HG03175 (cell line): ENCODE measurements around the gene MEAF6.

ENCODE experiments used
- ATAC-seq: cut with Tn5 transposase; IDR thresholded peaks from one replicate; pipeline ENCODE4 v1.9.1; 2021; ENCODE audit warnings: mild to moderate bottlenecking, moderate library complexity; ENCODE audit not compliant: unreplicated experiment

The MEAF6 gene

DNA sequence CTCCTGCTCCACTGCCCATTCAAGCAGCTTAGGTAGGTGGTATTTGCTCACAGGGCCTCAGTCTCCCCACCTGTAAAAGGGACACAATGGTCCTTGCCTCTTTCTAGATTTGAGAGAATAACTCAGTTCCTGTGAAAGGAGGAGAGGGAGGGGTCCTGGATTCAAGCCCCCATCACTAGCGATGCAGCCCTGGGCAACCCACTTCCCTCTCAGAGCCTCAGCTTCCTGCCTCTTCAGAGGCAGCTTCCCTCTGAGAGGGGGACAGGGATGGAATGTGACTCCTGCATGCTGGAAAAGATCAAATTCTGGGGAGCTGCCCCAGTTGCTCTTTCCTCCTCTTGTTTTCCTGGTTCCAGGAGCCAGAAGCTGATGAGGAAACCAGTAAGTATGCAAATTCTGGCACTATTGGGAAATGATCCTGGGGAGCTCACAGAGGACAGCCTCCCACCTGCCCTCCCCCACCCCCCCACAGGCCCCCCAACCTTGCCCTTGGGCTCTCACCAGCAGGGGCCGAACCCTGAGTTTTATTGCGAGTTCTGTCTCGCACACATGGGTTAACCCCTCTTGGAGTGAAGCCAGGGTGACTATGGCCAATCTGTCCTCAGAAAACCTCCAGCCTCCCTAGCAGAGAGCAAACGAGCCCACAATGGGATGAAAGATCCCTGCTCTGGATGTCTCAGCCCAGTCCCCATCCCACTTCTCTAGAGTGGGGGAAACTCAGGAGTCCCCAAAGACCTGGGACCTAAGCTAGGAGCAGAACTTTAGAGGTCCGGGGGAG lies 28.5 kb downstream of the MEAF6 start:
- ATAC-seq, result no peak

DNA sequence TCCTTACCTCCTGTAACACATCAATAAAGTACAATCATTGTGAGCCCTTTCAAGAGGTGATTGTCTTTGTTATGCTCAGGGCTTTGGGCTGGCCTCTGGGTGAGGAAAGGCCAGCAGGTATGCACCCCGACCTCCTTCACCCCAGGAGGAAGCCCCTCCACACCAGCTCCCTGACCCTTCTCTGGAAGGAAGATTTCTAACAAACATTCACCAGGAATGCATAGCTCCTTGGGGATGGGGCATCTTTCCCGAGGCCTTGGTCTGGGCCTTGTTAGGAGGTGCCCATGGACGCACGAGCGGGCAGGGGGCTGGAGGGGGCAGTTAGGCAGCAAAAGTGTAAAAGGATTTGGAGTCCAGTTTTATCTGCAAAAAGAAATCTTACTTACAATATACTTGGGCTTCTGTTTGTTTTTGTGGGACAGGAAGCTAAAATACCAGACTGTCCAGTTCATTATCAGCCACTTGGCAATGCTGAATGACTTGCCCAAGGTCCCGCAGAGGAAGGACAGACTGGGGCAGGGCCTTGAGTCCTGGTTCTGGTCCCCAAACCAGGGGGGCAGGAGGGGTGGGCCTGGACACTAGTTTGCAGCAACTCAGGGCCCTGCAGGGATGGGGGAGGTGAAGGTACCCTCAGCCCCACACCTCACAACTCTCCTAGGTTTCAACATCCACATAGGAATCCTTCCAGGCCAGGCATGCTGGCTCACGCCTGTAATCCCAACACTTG lies 30.1 kb downstream of the MEAF6 start:
- ATAC-seq, result no peak

DNA sequence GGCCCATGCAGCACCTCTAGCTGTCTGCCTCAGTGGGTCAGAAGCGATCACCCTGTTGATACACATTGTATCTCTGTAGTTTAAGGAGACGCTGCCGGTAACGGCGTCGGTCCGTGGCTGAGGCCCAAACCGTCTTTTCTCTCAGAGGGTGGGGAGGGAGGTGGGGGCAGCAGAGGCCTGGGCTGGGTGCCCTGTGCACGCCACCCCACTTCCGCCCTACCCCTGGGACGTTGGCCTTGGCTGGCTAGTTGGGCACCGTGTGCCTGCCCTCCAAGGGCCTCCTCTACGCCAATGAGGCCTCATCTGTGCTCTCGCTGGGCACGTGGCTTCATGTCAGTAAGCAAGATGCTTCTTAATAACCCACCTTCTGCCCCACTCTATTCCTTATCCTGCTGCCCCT lies 30.8 kb downstream of the MEAF6 start:
- no peak for ATAC-seq

DNA sequence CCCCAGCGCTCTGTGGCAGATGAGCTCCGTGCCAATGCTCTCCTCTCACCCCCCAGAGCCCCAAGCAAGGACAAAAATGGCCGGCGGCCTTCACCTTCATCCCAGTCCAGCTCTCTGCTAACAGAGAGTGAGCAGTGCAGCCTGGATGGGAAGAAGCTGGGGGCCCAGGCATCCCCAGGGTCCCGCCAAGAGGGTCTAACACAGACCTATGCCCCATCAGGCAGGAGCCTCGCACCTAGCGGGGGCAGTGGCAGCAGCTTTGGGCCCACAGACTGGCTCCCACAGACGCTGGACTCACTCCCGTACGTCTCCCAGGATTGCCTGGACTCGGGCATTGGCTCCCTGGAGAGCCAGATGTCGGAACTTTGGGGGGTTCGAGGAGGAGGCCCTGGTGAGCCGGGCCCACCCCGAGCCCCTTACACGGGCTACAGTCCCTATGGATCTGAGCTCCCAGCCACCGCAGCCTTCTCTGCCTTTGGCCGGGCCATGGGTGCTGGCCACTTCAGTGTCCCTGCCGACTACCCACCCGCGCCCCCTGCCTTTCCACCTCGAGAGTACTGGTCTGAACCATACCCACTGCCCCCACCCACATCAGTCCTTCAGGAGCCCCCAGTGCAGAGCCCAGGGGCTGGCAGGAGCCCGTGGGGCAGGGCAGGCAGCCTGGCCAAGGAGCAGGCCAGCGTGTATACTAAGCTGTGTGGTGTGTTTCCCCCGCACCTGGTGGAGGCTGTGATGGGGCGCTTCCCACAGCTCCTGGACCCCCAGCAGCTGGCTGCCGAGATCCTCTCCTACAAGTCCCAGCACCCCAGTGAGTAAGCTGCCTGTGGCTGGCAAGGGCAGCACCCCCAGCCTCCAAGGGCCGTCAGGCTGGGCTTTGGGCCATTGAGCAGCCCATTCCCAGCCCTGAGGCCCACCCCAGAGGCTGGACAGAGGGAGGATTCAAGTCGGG lies 31.5 kb downstream of the MEAF6 start:
- ATAC-seq, result no peak

DNA sequence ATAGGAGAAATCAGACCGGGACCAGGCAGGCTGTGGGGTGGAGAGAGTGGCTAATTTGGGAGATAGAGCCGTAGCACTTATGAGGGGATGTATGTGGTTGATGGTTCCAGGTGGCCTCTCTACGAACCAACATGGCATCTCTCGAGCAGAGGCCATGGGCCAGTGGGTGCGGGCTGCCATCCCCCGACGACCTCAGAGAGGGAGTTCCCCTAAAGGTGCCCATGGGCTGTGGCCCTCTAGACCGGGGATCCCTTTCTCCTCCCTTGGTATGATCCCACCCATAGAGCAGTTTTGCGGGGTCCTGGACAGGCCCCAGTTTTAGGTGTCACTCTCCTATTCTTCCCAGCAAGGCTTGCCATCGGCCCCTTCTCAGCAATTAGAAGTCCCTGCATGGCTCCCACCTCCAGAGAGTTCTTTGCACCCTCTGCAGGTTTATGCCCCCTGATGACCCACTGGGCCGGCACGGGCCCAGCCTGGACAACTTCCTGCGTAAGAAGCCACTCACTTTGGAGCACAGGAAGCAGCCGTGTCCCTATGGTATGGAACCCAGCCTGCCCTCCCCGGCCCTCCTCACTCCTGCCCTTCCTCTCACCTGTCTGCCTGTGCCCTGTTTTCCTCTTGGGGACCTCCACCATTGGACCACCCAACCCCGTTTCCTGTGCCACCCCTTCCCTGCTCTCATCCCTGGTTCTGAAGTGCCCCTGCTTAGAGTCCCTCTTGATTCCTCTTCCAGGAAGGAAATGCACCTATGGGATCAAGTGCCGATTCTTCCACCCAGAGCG lies 32.4 kb downstream of the MEAF6 start:
- no peak for ATAC-seq

DNA sequence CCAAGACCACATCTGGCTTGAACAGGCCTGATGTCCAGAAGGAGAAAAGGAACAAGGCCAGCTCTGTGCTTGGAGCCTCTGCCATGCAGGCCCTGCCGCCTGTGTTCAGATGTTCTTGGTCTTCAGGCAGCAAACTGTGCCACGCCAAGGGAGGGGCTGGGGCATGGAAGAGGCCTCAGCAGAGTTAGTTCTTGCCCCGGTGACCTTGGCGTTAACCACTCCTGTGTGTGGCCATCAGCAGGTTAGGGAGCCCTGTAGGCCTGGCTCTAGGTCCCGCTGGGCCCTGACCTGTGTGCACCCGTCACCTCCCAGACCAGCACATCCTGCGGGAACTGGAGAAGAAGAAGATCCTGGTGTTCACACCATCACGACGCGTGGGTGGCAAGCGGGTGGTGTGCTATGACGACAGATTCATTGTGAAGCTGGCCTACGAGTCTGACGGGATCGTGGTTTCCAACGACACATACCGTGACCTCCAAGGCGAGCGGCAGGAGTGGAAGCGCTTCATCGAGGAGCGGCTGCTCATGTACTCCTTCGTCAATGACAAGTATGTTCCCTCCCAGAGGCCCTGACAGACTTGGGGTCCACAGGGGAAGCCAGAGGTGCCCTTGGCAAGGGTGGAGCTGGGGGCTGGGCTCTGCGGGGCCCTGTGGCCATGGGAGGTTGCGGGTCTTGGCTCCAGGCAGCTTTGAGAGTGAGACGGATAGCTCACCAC lies 33.1 kb downstream of the MEAF6 start:
- no peak for ATAC-seq

DNA sequence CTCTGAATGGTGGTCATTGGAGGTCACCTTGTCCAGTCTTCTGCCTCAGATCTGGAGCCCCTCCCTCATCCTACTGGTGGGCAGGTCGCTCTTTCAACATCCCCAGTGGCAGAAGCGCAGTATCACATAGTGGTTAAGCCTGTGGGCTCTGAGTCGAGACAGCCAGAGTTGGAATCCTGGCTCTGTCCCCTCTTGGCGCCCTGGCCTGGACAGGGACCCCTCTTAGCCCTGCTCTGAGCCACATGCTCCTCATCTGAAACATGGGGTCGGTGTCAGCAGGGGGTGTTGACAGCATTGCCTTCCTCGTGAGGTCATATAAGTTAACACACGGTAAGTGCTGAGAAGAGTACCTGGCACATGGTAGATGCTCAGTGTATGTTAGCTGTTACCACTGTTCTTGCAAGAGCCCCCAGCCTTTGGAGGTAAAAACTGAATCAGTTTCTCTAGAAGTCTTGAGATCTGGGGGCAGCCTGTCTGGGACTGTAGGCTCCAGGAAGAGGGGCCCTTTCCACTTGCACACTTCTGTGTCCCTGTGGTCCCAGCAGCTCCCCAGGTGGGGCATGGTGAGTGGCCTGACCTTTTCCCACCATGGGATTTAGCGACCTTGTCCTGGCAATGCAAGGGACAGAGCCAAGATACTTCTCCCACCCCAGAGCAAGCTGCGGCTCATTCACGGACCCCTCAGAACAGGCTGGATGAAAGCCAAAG lies 33.8 kb downstream of the MEAF6 start:
- no peak for ATAC-seq

DNA sequence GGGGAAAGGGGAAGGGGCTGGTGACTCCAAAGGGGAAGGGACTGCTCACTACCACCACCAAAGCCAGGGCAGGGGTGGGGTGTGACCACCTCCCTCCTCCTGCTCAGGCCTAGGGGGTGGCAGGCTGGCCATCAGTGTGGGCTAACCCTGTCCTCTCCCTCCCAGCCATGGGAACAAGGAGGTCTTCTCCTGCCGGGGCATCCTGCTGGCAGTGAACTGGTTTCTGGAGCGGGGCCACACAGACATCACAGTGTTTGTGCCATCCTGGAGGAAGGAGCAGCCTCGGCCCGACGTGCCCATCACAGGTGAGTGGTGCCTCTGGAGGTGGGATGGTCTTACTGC lies 34.5 kb downstream of the MEAF6 start:
- no peak for ATAC-seq

DNA sequence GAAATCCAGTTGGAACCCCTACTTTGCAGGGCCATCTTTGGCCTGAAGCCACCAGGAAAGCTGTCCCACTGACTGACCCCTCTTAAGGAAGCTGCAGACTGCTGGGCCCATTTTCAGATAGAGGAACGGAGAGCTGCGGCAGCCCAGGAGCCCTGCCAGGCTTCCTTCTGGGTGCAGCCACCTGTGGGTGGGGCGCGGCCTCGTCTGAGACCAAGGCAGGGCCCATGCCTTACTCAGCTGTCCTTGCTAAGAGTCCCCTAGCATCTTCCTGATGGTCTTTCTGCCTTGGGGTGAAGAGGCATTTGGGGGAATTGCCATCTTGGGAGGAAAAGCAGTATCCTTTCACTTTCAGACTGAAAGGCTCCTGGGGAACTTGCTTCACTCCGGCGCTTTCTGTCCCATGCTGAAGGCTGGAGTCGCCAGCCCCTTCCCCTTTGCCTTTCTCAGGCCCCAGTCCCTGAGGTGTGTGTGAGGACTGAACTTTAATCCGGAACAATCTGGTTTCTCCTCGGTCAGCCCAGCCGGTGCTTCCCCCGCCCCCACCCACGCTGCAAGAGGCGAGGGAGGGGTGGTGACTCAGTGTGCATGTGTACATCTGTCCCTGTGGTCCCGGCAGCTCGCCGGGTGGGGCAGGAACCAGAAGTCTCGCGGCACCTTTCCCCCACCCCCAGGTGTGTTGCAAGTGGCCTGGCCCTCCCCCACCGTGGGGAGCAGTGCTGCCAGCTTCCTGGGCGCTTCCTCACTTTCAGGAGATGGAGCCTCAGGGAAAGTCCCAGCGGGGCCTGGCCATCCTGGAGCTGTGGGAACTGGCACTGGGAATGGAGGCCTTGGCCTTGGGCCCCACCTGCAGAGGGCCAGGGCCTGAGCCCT lies 35.1 kb downstream of the MEAF6 start:
- ATAC-seq, result peak; percentile 42

DNA sequence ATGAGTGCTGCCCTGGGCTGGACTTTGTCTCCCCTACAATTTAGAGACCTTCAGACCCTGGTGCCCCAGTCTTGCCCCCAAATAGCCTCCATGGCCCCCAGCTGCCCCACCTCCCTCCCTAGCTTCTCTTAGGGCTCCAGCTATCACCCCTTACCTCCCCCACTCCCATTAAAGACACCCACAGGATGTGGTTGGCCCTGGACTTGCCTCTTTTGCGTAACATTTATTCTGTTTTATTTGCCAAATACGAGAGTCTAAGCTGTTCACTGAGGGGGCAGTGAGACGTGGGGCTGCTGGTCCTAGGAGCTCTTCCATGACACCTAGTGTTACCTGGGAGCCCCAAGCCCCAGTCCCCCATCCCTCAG lies 35.7 kb downstream of the MEAF6 start:
- no peak for ATAC-seq

DNA sequence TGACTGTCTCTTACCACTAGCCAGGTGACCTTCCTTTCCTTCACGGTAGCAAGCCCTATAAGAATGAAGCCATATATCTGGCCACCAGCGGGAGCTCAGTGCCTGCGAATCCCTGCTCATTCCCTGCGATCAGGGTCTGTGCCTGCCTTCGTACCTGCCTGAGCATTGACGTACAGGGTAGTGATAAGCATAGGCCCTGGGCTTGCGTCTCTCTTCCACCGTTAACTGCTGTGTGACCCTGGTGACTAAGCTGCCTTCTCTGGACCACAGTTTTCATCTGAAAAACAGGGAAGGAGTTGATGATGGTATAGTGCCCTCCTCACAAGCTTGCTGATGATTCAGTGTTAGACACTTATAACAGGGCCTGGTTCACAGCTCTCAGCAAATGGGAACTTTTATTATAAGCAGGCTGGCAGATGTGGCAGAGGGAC lies 36.1 kb downstream of the MEAF6 start:
- ATAC-seq, result no peak

DNA sequence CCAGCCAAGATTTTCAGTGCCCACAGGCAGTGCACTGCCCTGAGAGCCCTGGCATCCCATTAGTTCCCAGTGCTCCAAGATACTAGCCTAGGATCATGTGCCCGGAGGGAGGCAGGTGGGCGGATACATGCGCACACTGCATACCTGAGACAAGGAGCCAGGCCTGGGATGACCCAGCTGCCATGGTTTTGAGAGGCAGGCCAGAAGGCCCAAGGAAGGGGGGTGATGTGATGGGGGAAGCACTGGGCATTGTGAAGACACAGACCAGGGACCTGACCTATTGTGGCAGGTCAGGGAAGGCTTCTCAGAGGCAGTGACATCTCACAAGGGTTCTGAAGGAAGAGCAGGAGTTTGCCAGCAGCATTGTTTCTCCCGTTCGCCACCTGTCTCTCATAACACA lies 36.6 kb downstream of the MEAF6 start:
- no peak for ATAC-seq

DNA sequence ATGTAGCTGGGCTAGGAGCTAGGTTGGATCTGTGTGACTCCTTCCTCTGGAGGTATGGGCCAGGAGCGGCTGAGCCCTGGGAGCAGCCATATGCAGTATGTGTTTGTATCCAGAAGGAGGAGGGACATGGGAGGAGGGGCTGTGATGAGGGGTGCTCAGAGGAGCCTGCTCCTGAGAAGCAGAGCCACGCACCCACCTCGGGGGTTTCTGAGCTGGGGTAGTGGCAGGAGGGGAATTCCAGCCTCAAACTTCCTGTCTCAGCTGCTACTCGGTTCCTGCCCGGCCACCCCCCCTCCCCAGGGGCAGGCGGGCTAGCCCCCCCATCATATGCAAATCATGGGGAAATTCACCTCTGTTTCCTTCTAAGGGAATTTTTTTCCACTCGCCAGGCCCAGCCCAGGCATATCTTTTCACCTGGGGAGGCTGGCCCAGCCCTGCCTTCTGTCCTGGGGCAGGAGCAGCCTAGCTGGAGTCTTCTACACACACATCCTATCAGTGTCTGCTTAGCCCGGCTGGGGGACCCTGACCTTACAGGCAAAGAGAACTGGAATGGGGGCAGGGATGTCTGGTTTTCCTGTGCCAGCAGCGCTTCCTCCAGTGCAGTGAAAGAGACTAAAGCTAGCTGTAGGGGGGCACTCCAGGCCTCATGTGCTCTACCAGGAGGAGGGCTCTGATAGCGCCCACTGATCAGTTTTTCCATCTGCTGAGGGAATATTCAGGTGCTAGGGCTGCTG lies 37.2 kb downstream of the MEAF6 start:
- peak; percentile 31 for ATAC-seq

DNA sequence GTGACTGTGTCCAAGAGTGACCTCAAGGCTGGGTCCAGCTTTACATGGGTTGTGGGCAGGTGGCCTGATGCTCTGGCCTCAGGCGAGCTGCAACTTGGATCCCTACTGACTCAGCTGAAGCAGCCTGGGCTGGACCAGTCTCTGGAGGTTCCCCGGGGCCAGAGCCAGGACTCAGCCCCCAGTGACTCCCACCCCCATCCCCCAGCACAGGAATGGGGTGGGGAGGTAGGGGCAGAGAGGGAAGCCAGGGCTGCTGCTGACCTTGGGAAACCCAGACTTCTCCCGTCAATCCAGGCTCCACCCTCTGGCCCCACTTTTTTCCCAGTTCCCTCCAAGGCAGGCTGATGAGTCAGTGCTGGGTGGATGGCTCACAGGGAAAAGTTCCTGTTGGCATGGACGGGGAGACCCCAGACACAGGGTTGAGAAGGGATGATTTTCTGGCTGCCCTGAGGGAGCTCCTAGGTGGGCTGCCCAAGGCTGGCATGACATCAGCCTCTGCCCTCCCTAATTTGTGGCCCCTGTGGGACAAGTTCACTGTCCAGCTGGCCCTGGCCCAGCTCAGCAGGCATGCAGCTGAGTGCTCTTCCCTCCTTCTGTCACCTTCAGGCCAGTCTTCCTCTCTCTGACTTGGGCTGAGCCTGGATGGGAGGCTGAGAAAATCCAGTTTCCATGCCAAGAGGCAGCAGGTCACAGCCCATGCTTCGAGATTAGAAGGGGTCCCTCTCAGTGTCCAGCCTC lies 37.9 kb downstream of the MEAF6 start:
- no peak for ATAC-seq

DNA sequence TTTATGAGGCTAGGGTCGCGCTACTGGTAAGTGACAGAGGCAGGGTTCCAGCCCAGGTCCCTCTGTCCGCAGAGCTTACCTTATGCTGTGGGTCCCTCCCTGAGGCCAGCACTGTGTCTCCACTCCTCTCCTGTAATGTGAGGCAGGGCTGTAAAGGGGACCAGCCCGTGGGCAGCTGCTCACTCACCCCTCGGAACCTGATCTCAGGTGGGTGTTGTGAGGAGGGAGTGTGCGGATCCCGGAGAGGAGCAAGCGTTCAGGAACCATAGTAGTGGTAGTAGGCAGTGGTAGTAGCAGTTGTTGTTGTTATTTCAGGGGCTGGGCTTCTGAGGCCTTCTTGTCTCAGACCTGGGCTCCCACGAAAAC lies 38.5 kb downstream of the MEAF6 start:
- ATAC-seq, result no peak

DNA sequence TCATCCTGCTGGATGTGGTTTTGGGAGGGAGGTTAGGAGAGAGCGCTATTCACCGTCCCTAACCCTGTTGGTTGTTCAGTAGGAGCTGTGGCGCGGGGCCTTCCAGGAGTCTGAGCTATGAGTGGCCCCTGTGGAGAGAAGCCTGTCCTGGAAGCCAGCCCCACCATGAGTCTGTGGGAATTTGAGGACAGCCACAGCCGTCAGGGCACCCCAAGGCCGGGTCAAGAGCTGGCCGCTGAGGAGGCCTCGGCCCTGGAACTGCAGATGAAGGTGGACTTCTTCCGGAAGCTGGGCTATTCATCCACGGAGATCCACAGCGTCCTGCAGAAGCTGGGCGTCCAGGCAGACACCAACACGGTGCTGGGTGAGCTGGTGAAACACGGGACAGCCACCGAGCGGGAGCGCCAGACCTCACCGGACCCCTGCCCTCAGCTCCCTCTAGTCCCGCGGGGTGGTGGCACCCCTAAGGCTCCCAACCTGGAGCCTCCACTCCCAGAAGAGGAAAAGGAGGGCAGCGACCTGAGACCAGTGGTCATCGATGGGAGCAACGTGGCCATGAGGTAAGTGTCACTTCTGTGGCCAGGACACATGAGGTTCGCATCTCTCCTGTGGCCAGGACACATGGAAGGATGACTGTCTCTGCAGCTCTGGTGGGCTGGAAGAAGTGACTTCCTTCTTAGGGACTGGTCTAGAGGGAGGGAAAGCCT lies 39.0 kb downstream of the MEAF6 start:
- ATAC-seq, result no peak
